SU-DHL-6 (cell line): ENCODE data around the gene NT5C1A.

Source experiments
- H2AFZ ChIP-seq: fragments of 200-600 bp; sonication (generic); 2 replicates; pipeline ENCODE4 v1.6.1; 2014; ENCODE audit warnings: low read depth, mild to moderate bottlenecking, moderate library complexity, mixed read lengths, antibody characterized with exemption, low read length; ENCODE audit not compliant: severe bottlenecking
- H3F3A ChIP-seq: fragments of 200-600 bp; shearing (Covaris generic); 2 replicates; pipeline ENCODE4 v1.6.0; 2016; ENCODE audit warnings: antibody characterized with exemption, mild to moderate bottlenecking; ENCODE audit not compliant: insufficient read depth
- H3K27ac ChIP-seq: fragments of 200-600 bp; sonication (generic); 2 replicates; pipeline ENCODE4 v1.5.1; 2016; ENCODE audit warnings: low read depth, mild to moderate bottlenecking, low read length, moderate library complexity, mixed read lengths
- H3K27me3 ChIP-seq: fragments of 200-600 bp; sonication (generic), shearing (Covaris generic); 2 replicates; pipeline ENCODE4 v1.6.0; 2014; ENCODE audit warnings: mild to moderate bottlenecking, low read length
- H3K36me3 ChIP-seq: fragments of 200-600 bp; sonication (generic); 2 replicates; pipeline ENCODE4 v1.6.1; 2014; ENCODE audit warnings: mild to moderate bottlenecking, low read length, mixed read lengths
- H3K4me2 ChIP-seq: fragments of 300-600, 200-600 bp; shearing (Covaris generic), sonication (generic); 2 replicates; pipeline ENCODE4 v1.6.0; 2014; ENCODE audit warnings: low read length, low read depth, mild to moderate bottlenecking; ENCODE audit not compliant: poor library complexity, severe bottlenecking
- H3K4me3 ChIP-seq: fragments of 200-600 bp; sonication (generic); 2 replicates; pipeline ENCODE4 v1.5.1; 2014; ENCODE audit warnings: antibody characterized with exemption, low read length, mild to moderate bottlenecking, mixed read lengths; ENCODE audit not compliant: insufficient read depth, poor library complexity, severe bottlenecking
- H3K79me2 ChIP-seq: fragments of 200-600 bp; sonication (generic); 2 replicates; pipeline ENCODE4 v1.6.1; 2014; ENCODE audit warnings: mild to moderate bottlenecking, low read length, moderate library complexity; ENCODE audit not compliant: insufficient read depth
- H3K9ac ChIP-seq: fragments of 200-600 bp; sonication (generic); 2 replicates; pipeline ENCODE4 v1.7.0; 2014; ENCODE audit warnings: mild to moderate bottlenecking, low read length
- H3K9me2 ChIP-seq: fragments of 200-600 bp; sonication (generic); replicated peaks from 2 replicates; pipeline ENCODE4 v1.6.1; 2014; ENCODE audit warnings: low read length; ENCODE audit not compliant: insufficient read depth
- H3K9me3 ChIP-seq: fragments of 200-600 bp; sonication (generic); 2 replicates; pipeline ENCODE4 v1.6.1; 2014; ENCODE audit warnings: low read length, mixed read lengths; ENCODE audit not compliant: insufficient read depth
- H4K20me1 ChIP-seq: fragments of 200-600 bp; sonication (generic); 2 replicates; pipeline ENCODE4 v1.6.1; 2014; ENCODE audit warnings: low read depth, mild to moderate bottlenecking, antibody characterized with exemption, low read length, moderate library complexity, mixed read lengths
- EZH2phosphoT487 ChIP-seq: fragments of 200-600 bp; sonication (generic), shearing (Covaris generic); conservative IDR thresholded peaks from 2 replicates; pipeline ENCODE4 v1.6.1; 2018; ENCODE audit warnings: mild to moderate bottlenecking, antibody characterized with exemption, low read length, moderate library complexity, mixed read lengths
- TF ChIP-seq, protein P1 (sequence below): fragments of 200-600 bp; sonication (generic); IDR thresholded peaks from one replicate; pipeline ENCODE4 v1.5.1; 2017; ENCODE audit warnings: antibody characterized with exemption, mild to moderate bottlenecking, low read length, moderate library complexity; ENCODE audit not compliant: insufficient read depth, poor library complexity, severe bottlenecking

The NT5C1A gene

DNA sequence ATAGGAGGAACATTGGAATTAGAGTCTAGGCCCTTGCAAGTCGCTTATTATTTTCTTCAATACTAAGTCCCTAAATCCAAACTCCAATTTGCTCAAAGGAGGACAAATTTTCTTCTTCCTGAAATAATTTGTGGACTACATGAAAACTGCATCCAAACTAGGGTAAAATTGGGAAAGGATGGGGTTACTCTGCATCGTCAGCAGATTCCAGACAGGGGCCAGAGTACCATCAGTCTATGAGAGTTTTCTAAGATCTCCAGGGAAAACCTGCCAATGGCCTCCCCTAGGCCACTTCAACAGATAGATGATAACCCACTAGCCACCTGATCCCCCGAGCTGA, 33.0 kb downstream of the NT5C1A start:
- Histone ChIP-seq H3K9me2 (no peaks in the 10 kb centered on the region), H3K27ac (no peak overlapping the region), H3K27me3 (no peaks in the 10 kb centered on the region), H3F3A (no peaks in the 10 kb centered on the region), H3K79me2 (no peaks in the 10 kb centered on the region), H3K9me3 (no peaks in the 10 kb centered on the region), H3K4me2 (no peak overlapping the region), H3K4me3 (no peak overlapping the region), H3K9ac (no peak overlapping the region), H3K36me3 (no peaks in the 10 kb centered on the region), H2AFZ (no peak overlapping the region), H4K20me1 (no peaks in the 10 kb centered on the region)
- TF ChIP-seq EZH2phosphoT487: no peak
- TF ChIP-seq, protein P1, sequence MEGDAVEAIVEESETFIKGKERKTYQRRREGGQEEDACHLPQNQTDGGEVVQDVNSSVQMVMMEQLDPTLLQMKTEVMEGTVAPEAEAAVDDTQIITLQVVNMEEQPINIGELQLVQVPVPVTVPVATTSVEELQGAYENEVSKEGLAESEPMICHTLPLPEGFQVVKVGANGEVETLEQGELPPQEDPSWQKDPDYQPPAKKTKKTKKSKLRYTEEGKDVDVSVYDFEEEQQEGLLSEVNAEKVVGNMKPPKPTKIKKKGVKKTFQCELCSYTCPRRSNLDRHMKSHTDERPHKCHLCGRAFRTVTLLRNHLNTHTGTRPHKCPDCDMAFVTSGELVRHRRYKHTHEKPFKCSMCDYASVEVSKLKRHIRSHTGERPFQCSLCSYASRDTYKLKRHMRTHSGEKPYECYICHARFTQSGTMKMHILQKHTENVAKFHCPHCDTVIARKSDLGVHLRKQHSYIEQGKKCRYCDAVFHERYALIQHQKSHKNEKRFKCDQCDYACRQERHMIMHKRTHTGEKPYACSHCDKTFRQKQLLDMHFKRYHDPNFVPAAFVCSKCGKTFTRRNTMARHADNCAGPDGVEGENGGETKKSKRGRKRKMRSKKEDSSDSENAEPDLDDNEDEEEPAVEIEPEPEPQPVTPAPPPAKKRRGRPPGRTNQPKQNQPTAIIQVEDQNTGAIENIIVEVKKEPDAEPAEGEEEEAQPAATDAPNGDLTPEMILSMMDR: no peak

DNA sequence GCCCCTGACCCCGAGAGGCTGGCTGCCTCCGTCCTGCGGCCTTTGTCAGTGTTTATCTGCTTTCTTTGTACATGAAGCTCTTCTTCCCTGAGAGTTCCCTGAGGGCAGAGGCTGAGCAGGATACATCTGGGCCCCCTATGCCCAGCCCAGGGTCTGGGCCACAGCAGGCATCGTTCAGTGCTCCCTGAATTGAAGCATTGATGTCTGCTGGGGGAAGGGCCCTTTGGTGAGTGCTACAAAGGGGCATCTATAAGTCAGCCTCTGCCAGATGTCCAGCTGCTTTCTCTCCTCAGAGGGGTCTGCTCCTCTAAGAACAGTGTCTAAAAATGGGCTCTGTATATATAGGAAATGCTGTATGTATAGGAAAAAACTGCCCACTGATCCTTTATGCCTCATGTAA, 34.5 kb downstream of the NT5C1A start:
- H3F3A ChIP-seq: no peaks in the 10 kb centered on the region
- no peak overlapping the region for H3K4me2 ChIP-seq
- H3K27me3 ChIP-seq: no peaks in the 10 kb centered on the region
- no peak overlapping the region for H3K27ac ChIP-seq
- H3K79me2 ChIP-seq: no peaks in the 10 kb centered on the region
- no peaks in the 10 kb centered on the region for H3K36me3 ChIP-seq
- no peaks in the 10 kb centered on the region for H3K9me2 ChIP-seq
- no peak overlapping the region for H3K9ac ChIP-seq
- H4K20me1 ChIP-seq: no peaks in the 10 kb centered on the region
- H3K9me3 ChIP-seq: no peaks in the 10 kb centered on the region
- H2AFZ ChIP-seq: no peak overlapping the region
- no peak overlapping the region for H3K4me3 ChIP-seq
- TF ChIP-seq EZH2phosphoT487: no peak
- TF ChIP-seq, protein P1: no peak

DNA sequence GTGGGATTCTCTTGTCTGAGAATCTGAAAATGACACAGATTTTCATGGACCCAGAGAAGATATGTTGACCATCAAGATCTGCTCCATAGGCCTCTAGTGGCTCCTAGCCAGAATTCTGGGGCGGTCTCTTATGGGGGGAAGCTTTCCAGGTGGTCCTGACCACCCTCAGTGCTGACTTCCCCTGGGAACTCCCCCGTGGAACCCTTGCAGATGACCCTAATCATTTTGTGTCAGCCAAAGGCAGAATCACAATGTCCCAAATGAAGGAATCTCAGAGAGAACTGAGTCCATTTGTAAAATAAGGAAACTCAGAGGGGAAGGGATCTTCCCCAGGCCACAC, 36.1 kb downstream of the NT5C1A start:
- no peaks in the 10 kb centered on the region for H3K79me2 ChIP-seq
- no peak overlapping the region for H3K4me2 ChIP-seq
- no peak overlapping the region for H2AFZ ChIP-seq
- H4K20me1 ChIP-seq: no peaks in the 10 kb centered on the region
- H3K9me3 ChIP-seq: no peaks in the 10 kb centered on the region
- no peak overlapping the region for H3K9ac ChIP-seq
- H3K9me2 ChIP-seq: no peaks in the 10 kb centered on the region
- no peaks in the 10 kb centered on the region for H3K27me3 ChIP-seq
- H3F3A ChIP-seq: no peaks in the 10 kb centered on the region
- no peaks in the 10 kb centered on the region for H3K36me3 ChIP-seq
- H3K27ac ChIP-seq: no peak overlapping the region
- TF ChIP-seq, protein P1: no peak
- TF ChIP-seq EZH2phosphoT487: no peak
- no peak overlapping the region for H3K4me3 ChIP-seq
